Naive thymus-derived CD8-positive, alpha-beta T cell (primary cell): ENCODE measurements around the gene PRRT2. TPM values are rescaled to one million over a fixed set of nuclear protein-coding genes. Genes with fewer than 3 reads are reported as not detected.

Experiments
- ATAC-seq, 2 donors: fragments of 150-1000 bp; cut with Tn5 transposase in 1 of 2; sonication (Bioruptor Pico), chemical (Tn5 transposase) in 1 of 2; 1 replicate in 1 of 2; 2 replicates in 1 of 2; pipeline ENCODE4 v1.10.0; 2021; ENCODE audit warnings: mild to moderate bottlenecking in 2 of 2, moderate library complexity in 2 of 2
- POLR2A ChIA-PET: fragments of 350-600 bp; sonication (Branson Sonifier 250); formaldehyde crosslinking; loops from one replicate; lab custom pipeline; 2021; ENCODE audit warnings: antibody characterized with exemption; lab: Charles Lee
- DNase-seq, 10 donors: peaks; one replicate each; pipeline versions ENCODE4 v3.0.0 to v3.0.0-alpha.2; 2020 to 2022
- H3K27ac Mint-ChIP-seq, 10 donors: one replicate each; pipeline ENCODE4 v1.8.0; 2020 to 2022; ENCODE audit warnings: mild to moderate bottlenecking in 10 of 10, mixed read lengths in 10 of 10, moderate library complexity in 4 of 10, inconsistent platforms in 1 of 10
- H3K27me3 Mint-ChIP-seq, 5 donors: one replicate each; pipeline ENCODE4 v1.8.0; 2021 to 2022; ENCODE audit warnings: mixed read lengths in 5 of 5
- H3K36me3 Mint-ChIP-seq, 3 donors: one replicate each; pipeline ENCODE4 v1.8.0; 2020 to 2022; ENCODE audit warnings: mixed read lengths in 3 of 3, mild to moderate bottlenecking in 2 of 3, inconsistent platforms in 1 of 3
- H3K4me1 Mint-ChIP-seq, 4 donors: one replicate each; pipeline ENCODE4 v1.8.0; 2021 to 2022; ENCODE audit warnings: mixed read lengths in 4 of 4
- H3K4me3 Mint-ChIP-seq, 10 donors: one replicate each; pipeline ENCODE4 v1.8.0; 2020 to 2022; ENCODE audit warnings: mild to moderate bottlenecking in 10 of 10, mixed read lengths in 10 of 10, moderate library complexity in 6 of 10, inconsistent platforms in 1 of 10
- H3K9me3 Mint-ChIP-seq, 9 donors: one replicate each; pipeline ENCODE4 v1.8.0; 2020 to 2022; ENCODE audit warnings: mixed read lengths in 9 of 9, mild to moderate bottlenecking in 3 of 9, inconsistent platforms in 1 of 9, moderate library complexity in 1 of 9
- polyA plus RNA-seq, 3 donors: library from polyadenylated mRNA; unstranded; fragments of 300-500 nt; fragmentation: Illumina TruSeq; gene quantifications; one replicate each; pipeline ENCODE4 v1.2.3, GENCODE V29; 2021
- total RNA-seq, 8 experiments: library from RNA in 2 of 8; stranded (reverse) in 2 of 8; gene quantifications; one replicate each; pipeline ENCODE4 v1.2.3 and lab custom pipeline; 2021 to 2026

Gene PRRT2
- total and polyA plus RNA-seq, 5 experiments from 2014 or later: 0.14 to 1.6 (median 0.87) TPM; not detected in 1

DNA sequence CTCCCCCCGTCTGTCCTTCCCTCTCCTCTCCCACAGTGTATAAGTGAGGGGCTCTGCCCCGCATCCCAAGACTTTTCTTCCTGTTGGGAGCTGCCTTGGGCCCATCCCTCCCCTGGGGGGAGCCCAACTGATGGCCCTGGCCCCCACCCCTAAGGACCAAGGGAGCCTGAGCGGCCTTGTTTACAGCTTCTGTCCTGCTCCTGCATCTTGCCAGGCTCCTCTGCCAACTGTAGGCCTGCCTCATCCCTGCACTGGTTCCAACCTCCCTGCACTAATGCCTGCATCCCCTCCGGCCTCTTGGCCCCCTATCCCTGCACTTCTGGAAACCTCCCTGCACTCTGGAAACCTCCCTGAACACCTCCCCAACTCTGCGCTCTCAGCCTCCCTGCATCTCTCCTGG is 2.6 kb downstream of the PRRT2 start:
- H3K4me3 Mint-ChIP-seq: peak overlapping the region; percentile 93 to 100 (median 96)
- H3K27me3 Mint-ChIP-seq: peaks cover 0 to 1% (median 0%) of the 10 kb centered on the region in 5 donors
- ATAC-seq: no peak
- H3K4me1 Mint-ChIP-seq: peaks cover 41 to 93% (median 72%) of the 10 kb centered on the region in 4 donors
- no peaks in the 10 kb centered on the region for H3K9me3 Mint-ChIP-seq
- peak in 1 of 10 donors; percentile 52 for DNase-seq
- POLR2A ChIA-PET: interaction anchor here (1.1 to 9.6 kb wide), 6 partner anchors 5 to 28 kb away, joined by 3 to 204 read pairs (median 24); partner anchors contain the start of genes KIF22, MAZ and PRRT2
- H3K27ac Mint-ChIP-seq: peak overlapping the region; percentile 82 to 100 (median 94)
- H3K36me3 Mint-ChIP-seq: peaks cover 0 to 24% (median 3%) of the 10 kb centered on the region in 3 donors

DNA sequence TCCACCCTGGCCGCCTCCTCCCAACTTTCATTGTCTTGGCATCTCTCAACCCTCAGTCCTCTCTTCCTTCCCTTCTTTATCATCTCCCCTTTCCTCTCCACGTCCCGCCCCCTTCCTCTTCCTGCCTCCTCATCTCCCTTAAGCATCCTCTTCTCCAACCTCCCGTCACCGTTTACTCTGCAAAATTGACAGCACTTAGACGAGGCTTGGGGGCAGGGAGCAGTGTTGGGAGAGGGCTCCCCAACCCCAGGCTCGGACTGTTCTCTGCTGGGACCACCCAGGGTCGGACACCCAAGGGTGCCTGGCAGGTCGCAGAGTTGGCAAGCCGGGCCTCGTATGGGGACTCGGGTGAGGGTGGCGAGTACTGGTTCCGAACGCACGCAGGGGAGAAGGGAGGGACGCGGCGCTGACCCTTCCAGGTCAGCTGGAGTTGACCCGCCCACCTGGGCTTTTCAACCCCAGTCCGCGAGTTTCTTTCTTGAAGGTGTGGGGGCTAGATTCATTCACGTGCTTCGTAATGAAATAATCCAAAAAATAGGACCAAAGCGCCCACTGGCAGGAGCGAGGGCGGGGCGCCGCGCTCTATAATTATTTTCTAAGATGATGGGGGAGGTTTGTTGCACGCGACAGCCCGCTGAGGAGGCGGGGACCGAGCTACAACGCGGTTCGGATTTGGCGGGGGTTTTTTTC is 3.2 kb downstream of the PRRT2 start:
- H3K9me3 Mint-ChIP-seq: no peaks in the 10 kb centered on the region
- H3K27ac Mint-ChIP-seq: peak overlapping the region; percentile 93 to 100 (median 98)
- H3K4me3 Mint-ChIP-seq: peak overlapping the region; percentile 93 to 100 (median 96)
- peak in 2 of 10 donors; percentile 54 to 60 for DNase-seq
- peaks cover 0 to 20% (median 3%) of the 10 kb centered on the region in 3 donors for H3K36me3 Mint-ChIP-seq
- POLR2A ChIA-PET: interaction anchor here (0.7 to 9.6 kb wide), 25 partner anchors 6 to 815 kb away, joined by 3 to 204 read pairs (median 7); partner anchors contain the start of genes C16orf54, CDIPT, KCTD13 and KIF22
- H3K27me3 Mint-ChIP-seq: peaks cover 0 to 1% (median 0%) of the 10 kb centered on the region in 5 donors
- ATAC-seq: peak; percentile 5 to 20
- peaks cover 43 to 93% (median 72%) of the 10 kb centered on the region in 4 donors for H3K4me1 Mint-ChIP-seq

DNA sequence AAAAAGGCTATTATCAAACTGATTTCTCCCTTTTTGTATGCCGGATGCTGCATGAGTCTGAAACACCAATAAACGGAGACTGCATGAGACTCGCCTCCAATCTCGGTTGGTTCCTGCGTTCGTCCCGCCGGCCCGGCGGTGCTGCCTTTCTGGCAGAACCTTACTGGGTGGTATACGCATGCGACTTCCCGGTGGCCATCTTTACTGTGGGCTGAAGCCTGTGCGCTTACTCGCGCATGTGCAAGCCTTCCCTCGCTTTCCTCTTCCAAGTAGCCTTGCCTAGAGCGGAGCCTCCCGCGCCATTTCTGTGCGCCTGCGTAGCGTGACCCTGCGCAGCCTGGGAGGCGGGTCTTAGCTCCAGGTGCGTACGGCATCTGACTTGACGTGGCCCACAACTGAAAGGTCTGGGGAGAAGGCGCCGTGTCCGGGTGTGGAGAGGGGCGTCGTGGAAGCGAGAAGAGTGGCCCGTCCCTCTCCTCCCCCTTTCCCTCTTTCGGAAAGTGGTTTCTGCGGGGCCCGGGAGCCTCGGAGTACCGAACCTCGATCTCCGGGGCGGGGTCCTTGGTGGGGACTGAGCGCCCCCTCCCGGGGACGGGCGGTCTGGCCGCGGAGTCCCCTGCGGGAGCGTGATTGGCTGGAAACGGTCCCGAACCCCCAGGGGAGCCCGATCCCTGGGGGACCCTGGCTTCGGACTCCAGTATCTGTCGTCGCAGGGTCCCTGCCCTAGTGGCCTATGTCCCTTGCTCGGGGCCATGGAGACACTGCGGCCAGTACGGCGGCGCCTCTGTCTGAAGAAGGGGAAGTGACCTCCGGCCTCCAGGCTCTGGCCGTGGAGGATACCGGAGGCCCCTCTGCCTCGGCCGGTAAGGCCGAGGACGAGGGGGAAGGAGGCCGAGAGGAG is 4.0 kb downstream of the PRRT2 start, which contains the start of gene PAGR1:
TSS of gene PAGR1 (plus strand) at position 360 of the 901 bp plus-strand sequence. CDS start at position 734, 374 bp downstream.
- Mint-ChIP-seq H3K27ac (peak within 1 kb of the TSS; percentile 93 to 100 (median 98)), H3K9me3 (no peaks in the 10 kb centered on the region), H3K4me3 (peak within 1 kb of the TSS; percentile 93 to 100 (median 96)), H3K27me3 (peaks cover 0 to 1% (median 0%) of the 10 kb centered on the region in 5 donors), H3K4me1 (peaks cover 44 to 93% (median 70%) of the 10 kb centered on the region in 4 donors), H3K36me3 (peaks cover 0 to 23% (median 3%) of the 10 kb centered on the region in 3 donors)
- DNase-seq: peak; percentile 91 to 100 (median 99)
- peak; percentile 71 to 80 for ATAC-seq
- POLR2A ChIA-PET: interaction anchor here (0.6 to 9.6 kb wide), 24 partner anchors 6 to 816 kb away, joined by 3 to 204 read pairs (median 7); partner anchors contain the start of genes C16orf54, CDIPT, KCTD13 and KIF22

DNA sequence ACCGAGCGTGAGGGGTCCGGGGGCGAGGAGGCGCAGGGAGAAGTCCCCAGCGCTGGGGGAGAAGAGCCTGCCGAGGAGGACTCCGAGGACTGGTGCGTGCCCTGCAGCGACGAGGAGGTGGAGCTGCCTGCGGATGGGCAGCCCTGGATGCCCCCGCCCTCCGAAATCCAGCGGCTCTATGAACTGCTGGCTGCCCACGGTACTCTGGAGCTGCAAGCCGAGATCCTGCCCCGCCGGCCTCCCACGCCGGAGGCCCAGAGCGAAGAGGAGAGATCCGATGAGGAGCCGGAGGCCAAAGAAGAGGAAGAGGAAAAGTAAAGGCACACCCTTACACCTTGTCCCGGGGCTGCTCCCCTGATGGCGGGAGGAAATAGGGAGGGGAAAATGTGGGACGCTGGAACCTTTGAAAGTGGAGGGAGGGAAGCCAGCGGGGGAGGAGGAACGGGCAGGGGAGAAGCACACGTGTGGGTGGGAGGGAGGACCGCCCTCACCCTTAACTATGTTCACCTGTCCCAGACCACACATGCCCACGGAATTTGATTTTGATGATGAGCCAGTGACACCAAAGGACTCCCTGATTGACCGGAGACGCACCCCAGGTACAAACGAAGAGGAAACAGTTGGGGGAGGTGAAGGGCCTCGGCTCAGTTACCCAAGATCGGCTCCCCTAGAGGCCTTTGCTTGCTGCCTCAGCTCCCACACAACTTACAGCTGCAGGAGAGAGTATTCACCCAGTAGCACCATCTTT is 4.9 kb downstream of the PRRT2 start:
- H3K4me3 Mint-ChIP-seq: peak overlapping the region; percentile 93 to 100 (median 96)
- peaks cover 0 to 1% (median 0%) of the 10 kb centered on the region in 5 donors for H3K27me3 Mint-ChIP-seq
- ATAC-seq: peak; percentile 13 to 24
- peak in 9 of 10 donors; percentile 27 to 70 (median 46) for DNase-seq
- H3K27ac Mint-ChIP-seq: peak overlapping the region; percentile 90 to 100 (median 98)
- peaks cover 0 to 23% (median 3%) of the 10 kb centered on the region in 3 donors for H3K36me3 Mint-ChIP-seq
- POLR2A ChIA-PET: interaction anchor here (0.6 to 9.6 kb wide), 19 partner anchors 7 to 632 kb away, joined by 3 to 204 read pairs (median 8); partner anchors contain the start of genes C16orf54, CDIPT, KCTD13 and KIF22
- no peaks in the 10 kb centered on the region for H3K9me3 Mint-ChIP-seq
- H3K4me1 Mint-ChIP-seq: peaks cover 40 to 93% (median 69%) of the 10 kb centered on the region in 4 donors

DNA sequence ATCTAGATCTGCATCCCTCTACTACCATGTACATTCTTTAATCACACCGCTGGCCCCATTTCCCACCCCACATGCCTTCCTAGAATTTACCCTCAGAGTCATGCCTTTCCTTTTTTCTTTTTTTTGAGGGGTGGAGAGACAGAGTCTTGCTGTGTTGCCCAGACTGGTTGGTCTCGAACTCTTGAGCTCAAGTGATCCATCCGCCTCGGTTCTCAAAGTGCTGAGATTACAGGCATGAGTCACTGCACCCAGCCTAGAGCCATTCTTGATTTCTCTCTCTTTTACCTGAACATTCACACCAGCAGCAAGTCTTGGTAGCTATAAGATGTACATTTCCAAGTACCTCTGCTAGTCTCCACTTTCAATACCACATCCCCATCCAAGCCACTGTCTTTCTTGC is 6.1 kb downstream of the PRRT2 start:
- H3K4me3 Mint-ChIP-seq: peak overlapping the region; percentile 59 to 99 (median 84)
- no peaks in the 10 kb centered on the region for H3K9me3 Mint-ChIP-seq
- no peak for ATAC-seq
- POLR2A ChIA-PET: interaction anchor here (1.0 to 9.6 kb wide), 10 partner anchors 8 to 117 kb away, joined by 3 to 204 read pairs (median 34); partner anchors contain the start of genes C16orf54, KIF22, MAZ and PRRT2
- peak overlapping the region; percentile 60 to 97 (median 90) for H3K27ac Mint-ChIP-seq
- H3K4me1 Mint-ChIP-seq: peaks cover 40 to 91% (median 71%) of the 10 kb centered on the region in 4 donors
- H3K27me3 Mint-ChIP-seq: peaks cover 0 to 1% (median 0%) of the 10 kb centered on the region in 5 donors
- no peak for DNase-seq
- H3K36me3 Mint-ChIP-seq: peaks cover 0 to 28% (median 3%) of the 10 kb centered on the region in 3 donors

DNA sequence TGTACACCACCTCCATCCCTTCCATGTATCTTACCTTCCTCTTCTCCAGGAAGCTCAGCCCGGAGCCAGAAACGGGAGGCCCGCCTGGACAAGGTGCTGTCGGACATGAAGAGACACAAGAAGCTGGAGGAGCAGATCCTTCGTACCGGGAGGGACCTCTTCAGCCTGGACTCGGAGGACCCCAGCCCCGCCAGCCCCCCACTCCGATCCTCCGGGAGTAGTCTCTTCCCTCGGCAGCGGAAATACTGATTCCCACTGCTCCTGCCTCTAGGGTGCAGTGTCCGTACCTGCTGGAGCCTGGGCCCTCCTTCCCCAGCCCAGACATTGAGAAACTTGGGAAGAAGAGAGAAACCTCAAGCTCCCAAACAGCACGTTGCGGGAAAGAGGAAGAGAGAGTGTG is 7.5 kb downstream of the PRRT2 start:
- H3K27ac Mint-ChIP-seq: peak overlapping the region; percentile 11 to 98 (median 95)
- POLR2A ChIA-PET: interaction anchor here (0.6 to 9.6 kb wide), 8 partner anchors 8 to 46 kb away, joined by 3 to 204 read pairs (median 8); partner anchors contain the start of genes CDIPT, MAZ and PRRT2
- peaks cover 0 to 28% (median 3%) of the 10 kb centered on the region in 3 donors for H3K36me3 Mint-ChIP-seq
- H3K27me3 Mint-ChIP-seq: peaks cover 0 to 1% (median 0%) of the 10 kb centered on the region in 5 donors
- no peak for DNase-seq
- no peaks in the 10 kb centered on the region for H3K9me3 Mint-ChIP-seq
- no peak for ATAC-seq
- H3K4me3 Mint-ChIP-seq: peak overlapping the region; percentile 94 to 99 (median 97)
- peaks cover 37 to 86% (median 77%) of the 10 kb centered on the region in 4 donors for H3K4me1 Mint-ChIP-seq

DNA sequence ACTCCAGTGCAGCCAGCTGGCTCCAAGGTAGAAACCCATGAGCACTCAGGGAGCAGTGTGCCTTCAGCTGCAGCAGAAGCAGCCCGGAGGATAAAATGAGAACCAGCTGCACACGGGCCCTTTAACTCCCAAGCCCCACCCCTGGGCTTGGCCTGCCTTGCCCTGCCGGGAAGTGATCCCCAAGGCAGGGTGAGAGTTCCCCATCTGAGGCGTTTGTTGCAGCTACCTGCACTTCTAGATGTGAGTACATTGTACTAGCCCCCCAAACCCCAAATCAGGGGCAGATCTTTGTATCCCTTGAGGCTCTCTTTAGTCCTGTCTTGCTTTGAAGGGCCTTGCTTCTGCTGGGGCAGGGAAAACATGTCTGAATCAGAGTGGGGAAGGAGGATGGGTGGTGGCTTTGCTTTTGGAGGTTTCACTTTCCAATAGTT is 8.3 kb downstream of the PRRT2 start, which contains the start of gene MVP:
TSS of gene MVP (plus strand) at position 192 of the 431 bp plus-strand sequence. CDS start 10,088 bp downstream, outside the sequence.
- peak in 7 of 10 donors; percentile 33 to 62 (median 45) for DNase-seq
- Mint-ChIP-seq H3K4me3 (peak within 1 kb of the TSS; percentile 94 to 99 (median 97)), H3K27me3 (peaks cover 0 to 1% (median 0%) of the 10 kb centered on the region in 5 donors), H3K4me1 (peaks cover 35 to 86% (median 77%) of the 10 kb centered on the region in 4 donors), H3K9me3 (no peaks in the 10 kb centered on the region), H3K27ac (peak within 1 kb of the TSS; percentile 90 to 98 (median 95)), H3K36me3 (peaks cover 0 to 28% (median 3%) of the 10 kb centered on the region in 3 donors)
- ATAC-seq: peak in 1 of 2 donors; percentile 8
- POLR2A ChIA-PET: interaction anchor here (0.9 to 9.6 kb wide), 9 partner anchors 10 to 119 kb away, joined by 3 to 204 read pairs (median 7); partner anchors contain the start of genes CDIPT, KIF22, MAZ and PRRT2

DNA sequence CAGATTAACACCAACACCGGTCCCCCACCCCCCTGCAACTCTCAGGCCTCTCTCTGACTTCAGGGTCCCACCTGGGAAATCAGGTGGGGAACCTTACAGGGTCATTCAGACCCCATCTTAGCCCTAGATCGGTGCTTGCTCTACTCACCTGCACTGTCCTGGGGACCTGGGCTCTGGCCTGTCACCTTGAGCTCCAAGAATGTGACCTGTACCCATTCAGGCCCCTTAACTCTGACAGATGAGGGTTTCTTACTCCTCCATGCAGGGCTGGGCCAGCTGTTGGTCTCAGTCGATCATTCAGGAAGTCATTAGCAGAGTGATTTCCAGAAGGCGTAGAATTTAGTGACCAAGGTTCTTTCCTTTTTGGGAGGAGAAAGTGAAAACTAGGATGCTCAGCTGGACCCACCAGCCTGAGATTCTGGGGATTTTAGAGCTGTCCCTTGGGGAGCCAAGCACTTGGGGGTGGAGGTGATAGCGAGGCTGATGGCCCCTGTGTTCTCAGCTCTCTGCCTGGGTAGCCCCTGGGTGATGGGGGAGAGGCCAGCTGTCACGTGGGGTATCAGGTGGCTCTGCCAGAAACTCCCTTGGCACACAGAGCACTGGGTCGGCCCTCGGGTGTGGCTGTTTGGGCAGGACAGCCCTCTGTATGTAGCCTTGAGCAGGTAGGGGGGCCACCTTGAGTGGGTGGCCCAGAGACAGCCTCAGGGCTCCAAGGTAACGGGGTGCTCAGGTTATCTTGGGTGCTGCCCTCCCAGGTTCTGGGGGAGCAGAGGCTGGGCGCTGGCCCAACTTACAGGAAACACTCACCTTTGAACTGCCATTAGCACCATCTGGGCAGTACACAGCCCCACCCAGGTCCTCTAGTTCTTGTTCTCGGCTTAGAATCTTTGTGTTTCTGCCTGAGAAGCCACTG is 9.0 kb downstream of the PRRT2 start:
- POLR2A ChIA-PET: interaction anchor here (0.7 to 9.6 kb wide), 11 partner anchors 11 to 153 kb away, joined by 3 to 204 read pairs (median 6); partner anchors contain the start of genes CDIPT, KIF22, MAZ and PRRT2
- H3K4me1 Mint-ChIP-seq: peaks cover 36 to 87% (median 79%) of the 10 kb centered on the region in 4 donors
- peaks cover 0 to 28% (median 3%) of the 10 kb centered on the region in 3 donors for H3K36me3 Mint-ChIP-seq
- DNase-seq (peak in 6 of 10 donors; percentile 21 to 55 (median 37)), ATAC-seq (peak; percentile 14 to 25)
- H3K9me3 Mint-ChIP-seq: no peaks in the 10 kb centered on the region
- H3K27me3 Mint-ChIP-seq: no peaks in the 10 kb centered on the region
- peak overlapping the region; percentile 94 to 99 (median 97) for H3K4me3 Mint-ChIP-seq
- peak overlapping the region; percentile 90 to 98 (median 95) for H3K27ac Mint-ChIP-seq

DNA sequence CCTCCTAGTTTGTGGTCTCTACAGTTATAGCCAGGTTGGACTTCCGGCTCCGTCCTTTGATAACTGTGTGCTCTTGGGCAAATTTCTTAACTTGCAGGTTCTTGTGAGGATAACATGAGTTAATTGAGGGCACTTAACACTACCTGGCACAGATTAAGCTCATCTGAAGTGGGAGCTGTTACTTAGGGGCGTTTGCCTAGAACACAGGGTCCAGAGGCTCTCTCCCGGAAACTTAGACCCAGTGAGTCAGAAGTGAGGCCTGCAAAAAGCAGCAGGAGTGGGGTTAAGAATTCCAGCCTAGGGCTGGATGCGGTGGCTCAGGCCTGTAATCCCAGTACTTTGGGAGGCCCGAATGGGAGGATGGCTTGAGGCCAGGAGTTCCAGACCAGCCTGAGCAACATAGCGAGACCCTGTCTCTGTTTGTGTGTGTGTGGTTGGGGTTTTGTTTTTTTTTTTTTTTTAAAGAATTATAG is 9.7 kb downstream of the PRRT2 start:
- Mint-ChIP-seq H3K9me3 (no peaks in the 10 kb centered on the region), H3K36me3 (peaks cover 0 to 28% (median 3%) of the 10 kb centered on the region in 3 donors), H3K4me3 (peak overlapping the region; percentile 94 to 99 (median 97)), H3K27ac (peak overlapping the region; percentile 90 to 98 (median 95)), H3K4me1 (peaks cover 35 to 89% (median 81%) of the 10 kb centered on the region in 4 donors), H3K27me3 (no peaks in the 10 kb centered on the region)
- POLR2A ChIA-PET: interaction anchor here (0.6 to 9.6 kb wide), 10 partner anchors 12 to 180 kb away, joined by 3 to 204 read pairs (median 5); partner anchors contain the start of genes MAZ, PRRT2 and TAOK2
- ATAC-seq (peak in 1 of 2 donors; percentile 15), DNase-seq (no peak)
